C4-2B (cell line): ENCODE data around the gene HDAC2.

Experiments
- H3K27ac ChIP-seq: fragments of 450-650 bp; 2 replicates; pipeline ENCODE4 v1.5.1; 2017
- CTCF ChIP-seq: fragments of 450-650 bp; conservative IDR thresholded peaks from 2 replicates; pipeline ENCODE4 v1.5.1; 2017; ENCODE audit warnings: mild to moderate bottlenecking
- ZFX ChIP-seq: fragments of 450-650 bp; IDR thresholded peaks from 2 replicates; pipeline ENCODE4 v1.6.1; 2017

HDAC2 gene

GRCh38 chr6:113888956-113889630 is 81.9 kb downstream of the HDAC2 start:
- no peak overlapping the region for H3K27ac ChIP-seq
- TF ChIP-seq ZFX (no peak), CTCF (no peak)

- TF ChIP-seq CTCF (no peak), ZFX (no peak)
- no peak overlapping the region for H3K27ac ChIP-seq
Measured at GRCh38 chr6:113888493-113888892, 82.5 kb downstream of the HDAC2 start.

- TF ChIP-seq CTCF (no peak), ZFX (no peak)
- no peak overlapping the region for H3K27ac ChIP-seq
Measured at GRCh38 chr6:113886512-113886911, 84.4 kb downstream of the HDAC2 start.

- TF ChIP-seq ZFX (no peak), CTCF (no peak)
Measured at GRCh38 chr6:113884011-113884410, 86.9 kb downstream of the HDAC2 start.

More at GRCh38 chr6:113884011-113884410, 86.9 kb downstream of the HDAC2 start:
- H3K27ac ChIP-seq, result no peak overlapping the region
